Raji (cell line): ENCODE measurements around the gene GDF7.

Source experiments
- POLR2A ChIP-seq: IDR thresholded peaks from 2 replicates; pipeline ENCODE4 v1.6.1; 2011; ENCODE audit warnings: low read depth, low read length, control low read depth; ENCODE audit not compliant: insufficient read depth

Gene GDF7

DNA sequence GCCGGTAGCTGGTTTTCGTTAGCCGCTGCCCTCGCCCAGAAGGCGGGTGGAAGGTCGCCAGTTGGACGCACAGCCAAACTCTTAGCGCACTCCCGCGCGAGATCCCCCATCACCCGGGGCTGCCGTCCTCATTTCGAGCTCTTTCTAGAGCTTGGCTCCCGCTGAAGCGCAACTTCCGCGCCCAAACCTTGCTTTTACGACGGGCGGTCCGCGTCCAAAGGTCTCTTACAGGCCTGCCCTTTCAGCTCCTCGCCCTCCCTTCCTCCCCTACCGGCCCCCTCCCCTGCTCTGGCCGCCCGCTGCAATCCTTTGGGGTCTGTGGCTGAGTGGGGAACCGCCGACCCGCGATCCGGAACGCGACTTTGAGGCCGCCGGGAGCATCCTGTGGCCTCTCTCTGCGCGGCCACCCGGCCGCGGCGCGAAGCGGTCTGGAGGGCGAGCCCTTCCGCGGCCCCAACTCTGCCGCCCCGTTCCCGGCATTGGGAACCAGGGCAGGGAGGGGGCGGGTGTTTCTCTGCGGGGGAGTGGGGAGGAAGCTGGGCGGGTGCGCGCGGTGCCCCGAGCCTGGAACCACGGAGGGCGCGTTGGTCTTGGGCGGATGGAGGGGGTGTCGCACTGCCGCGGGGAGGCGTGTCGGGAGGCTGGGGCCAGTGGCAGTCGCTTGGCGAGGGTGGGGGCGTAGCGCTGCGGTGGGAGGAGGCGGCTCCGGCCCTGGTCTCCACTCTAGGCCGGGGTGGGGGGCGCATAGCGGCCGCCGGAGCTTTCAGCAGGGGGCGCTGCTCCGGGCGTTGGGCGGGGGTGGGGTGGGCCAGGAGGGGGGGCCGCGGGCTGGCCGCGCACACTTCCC is at the start of gene GDF7:
Gene GDF7, plus strand, starts transcription at position 841 of the 847 bp plus-strand sequence. CDS start 96 bp downstream, outside the sequence.
- no peak for TF ChIP-seq POLR2A

DNA sequence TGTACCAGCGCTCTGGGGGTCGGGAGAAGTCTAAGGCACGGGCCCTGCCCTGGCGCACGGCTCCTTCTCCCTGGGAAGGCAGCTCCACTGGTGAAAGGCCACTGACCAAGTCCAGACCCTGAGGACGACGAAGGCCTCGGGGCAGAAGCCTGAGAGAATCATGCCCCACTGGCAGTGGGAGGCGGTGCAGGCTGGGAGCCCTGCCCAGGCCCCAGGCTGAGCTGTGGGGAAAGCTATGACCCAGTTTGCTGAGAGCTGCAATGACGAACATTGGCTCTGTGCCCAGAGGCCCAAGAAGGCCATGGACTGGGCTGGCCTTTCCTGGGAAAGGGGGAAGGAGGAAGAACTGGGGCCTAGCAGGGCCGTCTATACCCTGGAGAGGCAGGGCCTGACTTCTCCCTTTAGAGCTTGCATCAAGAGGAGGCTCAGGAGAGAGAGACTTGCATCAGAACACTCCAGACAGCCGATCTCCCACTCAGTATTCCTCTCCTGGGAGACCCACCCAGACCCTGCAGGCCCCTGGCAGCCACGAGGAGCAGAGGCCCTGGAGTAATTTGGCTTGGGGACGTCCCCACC is 49.0 kb upstream of the GDF7 start:
- TF ChIP-seq POLR2A, result no peak

DNA sequence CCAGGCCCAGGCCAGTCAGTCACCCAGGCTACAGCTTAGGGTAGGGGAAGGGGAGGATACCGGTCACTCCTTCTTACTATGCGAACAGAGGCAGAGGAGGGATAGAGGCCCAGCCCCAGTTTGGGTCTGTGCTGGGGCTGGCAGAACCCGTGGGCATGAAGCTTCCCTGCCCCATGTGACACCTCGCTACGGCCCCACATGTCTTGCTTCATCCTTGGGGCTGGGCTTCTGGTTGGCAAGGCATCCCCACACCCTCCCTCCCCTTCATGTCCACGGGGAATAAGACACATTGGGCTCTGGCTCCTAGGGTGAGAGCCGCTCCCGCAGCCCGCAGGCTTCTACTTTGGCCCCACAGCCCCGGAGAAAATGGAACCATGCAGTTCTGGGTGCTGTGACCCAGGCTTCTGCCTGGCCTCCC is 48.5 kb upstream of the GDF7 start:
- TF ChIP-seq POLR2A, result no peak

DNA sequence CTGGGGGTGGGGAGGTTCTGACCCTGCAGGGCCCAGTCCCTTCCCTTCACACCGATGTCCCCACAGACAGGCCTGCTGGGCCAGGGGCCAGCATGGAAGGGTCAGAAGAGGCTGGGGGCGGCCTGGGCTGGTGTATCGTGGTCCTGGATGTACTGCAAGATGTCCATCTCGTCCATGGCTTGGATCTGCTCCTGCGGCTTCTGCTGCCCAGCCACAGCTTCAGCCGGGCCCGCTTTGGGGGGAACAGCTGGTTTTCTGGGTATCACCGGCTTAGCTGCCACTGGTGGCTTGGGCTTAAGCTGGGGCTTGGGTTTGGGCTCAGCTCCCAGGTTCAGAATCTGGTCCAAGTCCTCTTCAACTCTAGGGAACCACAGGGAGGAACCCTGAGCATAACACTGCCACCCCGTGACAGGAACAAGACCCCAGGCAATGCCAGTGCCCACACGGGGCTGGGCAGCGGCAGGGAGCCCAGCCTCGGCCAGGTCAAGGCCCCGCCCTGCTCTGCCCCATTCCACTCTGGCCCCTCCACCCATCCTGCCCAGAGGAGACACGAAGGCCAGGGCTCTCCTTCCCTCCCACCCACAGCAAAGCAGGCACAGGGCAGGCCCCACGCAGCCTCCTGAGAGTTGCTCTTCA is 47.9 kb upstream of the GDF7 start:
- TF ChIP-seq POLR2A, result no peak

DNA sequence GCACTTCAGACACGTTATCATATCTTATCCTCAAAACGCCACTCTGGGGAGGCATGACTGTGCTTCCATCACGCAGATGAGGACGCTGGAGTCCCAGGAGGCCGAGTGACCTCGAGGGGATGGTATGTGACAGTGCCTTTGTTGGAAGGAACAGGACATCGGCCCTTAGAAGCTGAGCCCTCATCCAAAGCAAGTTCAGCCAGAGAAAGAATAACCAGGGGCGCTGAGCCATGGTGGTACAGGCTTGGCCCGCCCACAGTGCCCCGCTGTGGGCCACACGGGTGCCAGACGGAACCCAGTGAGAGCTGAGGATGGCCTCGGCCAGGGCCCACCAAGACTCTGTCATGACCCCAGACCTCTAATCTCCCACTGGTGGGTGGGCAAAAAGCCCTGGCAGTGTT is 47.3 kb upstream of the GDF7 start:
- no peak for TF ChIP-seq POLR2A

DNA sequence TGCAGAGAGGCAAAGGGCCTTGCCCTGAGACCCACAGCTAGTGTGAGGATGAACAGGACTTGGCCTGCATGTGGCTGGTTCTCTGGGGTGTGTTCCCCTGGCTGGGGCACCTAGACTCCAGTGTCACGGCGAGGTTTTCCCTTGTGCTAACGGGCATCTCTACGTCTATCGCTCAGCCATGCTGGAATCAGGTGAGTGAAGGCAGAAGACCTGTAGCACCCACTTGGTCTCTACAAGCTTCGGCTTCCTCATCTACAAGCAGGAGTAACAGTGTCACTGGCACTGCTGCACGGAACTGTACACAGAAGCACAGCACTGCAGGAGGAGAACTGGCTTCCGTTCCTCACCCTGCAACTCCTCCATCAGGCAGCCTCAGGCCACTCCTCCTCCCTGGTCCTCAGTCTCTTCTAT is 46.7 kb upstream of the GDF7 start:
- no peak for TF ChIP-seq POLR2A

DNA sequence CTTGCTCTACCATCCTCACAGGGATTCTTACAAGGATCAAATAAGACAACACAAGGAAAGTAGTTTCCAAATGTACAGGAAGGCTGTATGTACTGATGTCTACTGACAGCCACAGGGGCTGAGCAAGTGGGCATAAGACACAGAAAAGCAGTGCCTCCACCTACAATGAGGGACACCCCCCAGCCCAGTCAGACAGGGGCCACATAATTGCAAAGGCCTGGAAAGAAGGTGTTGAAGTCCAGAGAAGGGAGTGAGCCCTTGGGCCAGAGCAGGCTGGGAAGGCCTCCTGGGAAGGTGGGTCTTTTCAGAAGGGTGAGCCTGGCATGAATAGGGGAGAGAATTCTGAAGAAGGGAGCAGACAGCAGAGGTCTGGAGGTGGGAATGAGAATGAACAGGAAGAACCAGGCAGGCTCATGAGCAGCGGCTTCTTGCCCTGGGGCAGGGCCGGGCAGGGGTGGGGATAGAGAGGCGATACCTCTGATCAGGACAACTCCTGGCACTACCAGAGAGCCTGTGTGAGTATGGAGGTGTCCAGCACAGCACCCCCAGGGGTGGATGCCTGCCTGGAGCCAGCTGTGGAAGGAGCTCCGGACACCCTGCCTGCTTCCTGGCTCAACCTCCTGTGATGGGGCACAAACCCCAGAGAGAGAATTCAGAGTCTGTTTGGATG is 46.1 kb upstream of the GDF7 start:
- TF ChIP-seq POLR2A, result no peak

DNA sequence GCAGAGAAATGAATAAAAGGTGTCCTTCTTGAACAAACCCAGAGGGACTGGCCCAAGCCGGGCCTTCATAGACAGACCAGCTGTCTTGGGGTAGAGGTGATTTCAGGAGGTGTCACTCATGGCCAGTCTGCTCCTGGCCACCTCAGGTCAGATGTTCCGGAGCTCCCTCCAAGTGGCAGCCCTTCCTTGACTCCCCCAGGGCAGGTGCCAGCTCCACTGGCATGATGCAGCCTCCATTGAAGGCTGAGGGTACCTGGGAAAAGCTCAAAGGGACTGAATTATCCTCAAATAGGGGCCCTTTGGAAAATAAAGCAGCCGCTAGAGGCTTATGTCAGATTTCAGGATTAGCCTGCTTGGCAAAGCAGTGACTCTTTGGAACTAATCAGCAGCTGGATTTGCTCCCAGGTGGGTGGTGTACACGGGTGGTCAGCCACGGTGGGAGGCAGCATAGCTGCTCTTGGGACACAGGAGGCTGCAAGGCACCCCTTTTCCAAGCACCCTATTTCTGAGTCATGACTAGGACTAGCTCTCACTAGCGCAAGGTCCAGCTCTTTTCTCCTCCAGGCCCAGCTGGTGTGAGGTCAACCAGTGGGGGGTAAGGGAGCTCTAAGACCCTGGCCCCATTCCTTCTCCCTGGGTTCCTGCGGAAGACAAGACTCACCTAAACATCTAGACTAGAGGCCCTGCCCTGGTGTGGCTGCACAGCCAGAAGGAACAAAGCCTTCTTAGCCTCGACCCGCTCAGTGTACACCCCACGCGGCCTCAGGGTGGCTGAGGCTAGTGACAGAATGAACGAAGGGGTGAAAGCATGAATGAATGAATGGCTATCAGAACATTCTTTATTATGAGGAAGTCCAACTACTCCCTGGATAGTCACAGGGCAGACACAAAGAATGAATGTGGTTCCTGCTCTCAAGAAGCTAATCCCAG is 45.3 kb upstream of the GDF7 start:
- TF ChIP-seq POLR2A, result no peak

DNA sequence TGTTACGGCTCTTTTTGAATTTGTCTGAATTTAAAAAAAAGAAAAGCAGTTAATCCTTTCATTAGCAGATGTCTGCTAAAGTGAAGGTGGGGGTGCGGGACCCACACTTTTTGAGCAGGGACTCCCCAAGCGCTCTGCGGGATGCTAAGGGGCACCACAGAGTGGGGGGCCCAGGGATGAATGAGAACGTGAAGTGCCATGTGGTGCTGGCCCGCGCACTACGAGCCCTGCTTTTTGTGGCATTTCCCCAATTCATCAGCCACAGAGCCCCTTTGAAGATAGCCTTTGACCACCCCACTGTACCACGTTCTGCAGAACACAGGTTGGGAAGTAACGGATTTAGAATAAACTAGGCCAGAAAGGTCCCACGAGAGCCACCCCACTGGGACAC is 44.7 kb upstream of the GDF7 start:
- no peak for TF ChIP-seq POLR2A

DNA sequence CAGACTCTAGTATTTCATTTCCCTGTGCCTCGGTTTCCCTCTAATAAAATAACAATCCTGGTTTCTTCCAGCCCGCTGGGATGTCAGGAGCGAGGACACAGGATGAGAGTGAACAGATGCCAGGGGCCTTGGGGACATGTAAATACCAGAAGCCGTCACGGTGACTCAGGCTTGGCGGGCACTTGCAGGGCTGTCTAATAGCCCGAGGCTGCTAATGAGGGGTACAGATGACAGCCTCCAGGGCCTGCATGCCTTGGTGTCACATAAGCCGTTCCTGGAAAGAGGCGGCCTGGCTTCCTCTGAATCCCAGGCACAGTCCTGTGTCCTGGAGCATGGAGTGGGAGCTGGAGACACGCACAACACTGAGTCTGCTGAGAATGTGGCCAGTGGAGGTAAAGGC is 44.2 kb upstream of the GDF7 start:
- TF ChIP-seq POLR2A, result no peak

DNA sequence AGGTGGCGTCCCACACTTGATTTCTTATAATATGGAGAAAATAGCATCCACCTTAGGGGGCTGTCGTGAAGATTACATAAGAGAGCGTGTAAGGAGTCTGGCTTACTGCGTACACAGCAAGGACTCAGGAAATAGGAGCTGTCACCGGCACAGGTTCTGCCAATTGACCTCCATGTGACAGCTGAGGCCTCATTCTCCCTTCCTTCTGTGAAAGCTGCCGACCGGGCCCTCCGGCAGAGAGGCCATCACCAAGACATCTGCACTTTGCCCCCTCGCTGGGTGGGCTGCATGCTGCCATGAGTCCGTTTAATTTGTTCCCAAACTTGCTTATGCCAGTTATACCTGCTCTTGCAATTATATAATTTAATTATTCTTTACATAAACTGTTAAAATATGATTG is 43.7 kb upstream of the GDF7 start:
- no peak for TF ChIP-seq POLR2A

DNA sequence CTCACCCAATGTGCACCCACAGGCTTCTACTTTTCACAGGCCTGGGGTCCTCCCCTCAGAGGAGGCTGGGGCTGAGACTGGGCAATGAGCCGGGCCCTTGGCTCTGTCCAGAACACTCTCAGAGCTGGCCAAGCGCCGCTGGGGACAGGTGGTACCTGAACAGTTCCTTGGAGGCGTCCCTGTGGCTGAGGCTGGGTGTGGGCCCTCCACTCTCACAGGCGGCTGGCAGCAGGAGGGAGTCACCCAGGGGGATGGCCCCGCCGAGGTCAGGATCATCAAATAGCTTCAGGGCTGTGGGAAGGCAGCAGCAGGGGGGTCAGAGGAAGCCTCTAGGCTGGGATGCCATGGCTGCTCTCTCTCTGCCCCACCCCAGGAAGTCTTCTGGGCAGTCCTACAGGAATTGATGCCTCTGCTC is 43.2 kb upstream of the GDF7 start:
- TF ChIP-seq POLR2A, result no peak

DNA sequence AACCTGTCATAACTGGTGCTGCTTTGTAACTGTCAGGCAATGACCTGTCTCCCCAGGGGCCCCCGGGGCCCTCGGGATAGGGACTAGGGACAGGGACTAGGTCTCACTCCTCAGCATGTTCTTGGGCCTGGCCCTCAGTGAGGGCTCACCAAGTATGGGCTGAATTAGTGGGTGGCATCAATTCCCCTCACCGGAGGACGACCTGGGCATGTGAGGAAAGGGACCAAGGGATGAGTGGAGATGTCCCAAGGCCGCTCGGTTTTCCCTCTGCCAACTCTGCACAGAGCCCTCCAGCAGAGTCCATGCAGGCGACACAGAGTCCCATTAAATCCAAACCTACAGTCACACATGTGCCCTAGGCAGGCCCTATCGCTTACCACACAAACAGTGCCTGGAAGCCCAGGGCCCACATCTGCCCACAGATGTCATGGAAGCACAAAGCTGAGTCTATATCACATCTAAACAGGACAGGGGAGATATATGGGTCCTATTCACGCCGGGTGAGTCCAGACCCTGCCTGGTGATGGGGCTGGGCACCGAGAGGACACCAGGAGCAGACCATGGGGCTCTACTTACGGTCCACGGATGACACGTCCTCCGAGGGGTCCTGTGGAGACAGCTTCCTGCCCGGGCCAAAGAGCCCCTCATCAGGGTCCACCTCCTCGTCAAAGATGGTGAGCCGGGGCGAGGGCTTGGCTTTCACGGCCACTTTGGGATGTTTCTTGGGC is 42.6 kb upstream of the GDF7 start:
- TF ChIP-seq POLR2A, result no peak
